GM12872 (cell line): ENCODE measurements around the gene SPOCD1.

Experiments
- TF ChIP-seq, protein P1 (sequence below): IDR thresholded peaks from 3 replicates; pipeline ENCODE4 v1.5.1; 2011; ENCODE audit warnings: low read depth, mild to moderate bottlenecking, low read length, moderate library complexity; ENCODE audit not compliant: insufficient read depth

Gene SPOCD1

DNA sequence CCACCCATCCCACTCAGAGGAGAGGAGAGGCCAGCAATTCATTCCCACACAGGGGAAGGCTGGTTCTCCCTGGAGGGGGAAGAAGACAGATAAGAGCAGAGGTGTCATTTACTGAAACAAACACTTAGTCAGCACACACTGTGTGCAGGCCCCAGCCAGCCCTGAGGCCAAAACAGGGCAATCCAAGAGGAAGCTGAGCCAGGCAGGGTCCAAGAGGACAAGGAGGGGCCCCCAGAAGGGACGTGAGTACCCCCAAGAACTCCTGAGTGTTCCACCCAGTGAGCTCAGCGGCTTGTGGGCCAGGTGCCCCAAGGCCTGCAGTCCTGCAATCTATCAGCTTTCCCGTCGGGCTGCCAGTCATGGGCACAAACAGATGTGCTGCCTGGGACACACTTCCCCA is 67.5 kb downstream of the SPOCD1 start:
- TF ChIP-seq, protein P1, sequence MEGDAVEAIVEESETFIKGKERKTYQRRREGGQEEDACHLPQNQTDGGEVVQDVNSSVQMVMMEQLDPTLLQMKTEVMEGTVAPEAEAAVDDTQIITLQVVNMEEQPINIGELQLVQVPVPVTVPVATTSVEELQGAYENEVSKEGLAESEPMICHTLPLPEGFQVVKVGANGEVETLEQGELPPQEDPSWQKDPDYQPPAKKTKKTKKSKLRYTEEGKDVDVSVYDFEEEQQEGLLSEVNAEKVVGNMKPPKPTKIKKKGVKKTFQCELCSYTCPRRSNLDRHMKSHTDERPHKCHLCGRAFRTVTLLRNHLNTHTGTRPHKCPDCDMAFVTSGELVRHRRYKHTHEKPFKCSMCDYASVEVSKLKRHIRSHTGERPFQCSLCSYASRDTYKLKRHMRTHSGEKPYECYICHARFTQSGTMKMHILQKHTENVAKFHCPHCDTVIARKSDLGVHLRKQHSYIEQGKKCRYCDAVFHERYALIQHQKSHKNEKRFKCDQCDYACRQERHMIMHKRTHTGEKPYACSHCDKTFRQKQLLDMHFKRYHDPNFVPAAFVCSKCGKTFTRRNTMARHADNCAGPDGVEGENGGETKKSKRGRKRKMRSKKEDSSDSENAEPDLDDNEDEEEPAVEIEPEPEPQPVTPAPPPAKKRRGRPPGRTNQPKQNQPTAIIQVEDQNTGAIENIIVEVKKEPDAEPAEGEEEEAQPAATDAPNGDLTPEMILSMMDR, result no peak

DNA sequence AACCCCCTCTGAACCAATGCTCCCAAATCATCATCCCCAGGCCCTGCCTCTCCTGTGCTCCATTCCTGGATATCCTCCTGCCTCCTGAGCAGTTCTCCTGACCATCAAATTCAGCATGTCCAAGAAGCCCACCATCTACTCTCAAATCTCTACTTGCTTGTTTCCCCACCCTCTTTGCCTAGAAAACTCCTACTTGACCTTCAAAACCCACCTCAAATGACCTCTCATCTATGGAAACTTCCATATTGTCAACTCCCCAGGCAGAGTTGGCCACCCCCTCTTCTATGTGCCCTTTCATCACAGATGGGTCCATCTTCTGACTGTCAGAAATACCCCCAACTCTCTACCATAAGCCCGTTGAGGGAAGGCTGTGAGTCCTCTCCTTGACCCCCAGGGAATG is 68.5 kb downstream of the SPOCD1 start:
- TF ChIP-seq, protein P1, result no peak

DNA sequence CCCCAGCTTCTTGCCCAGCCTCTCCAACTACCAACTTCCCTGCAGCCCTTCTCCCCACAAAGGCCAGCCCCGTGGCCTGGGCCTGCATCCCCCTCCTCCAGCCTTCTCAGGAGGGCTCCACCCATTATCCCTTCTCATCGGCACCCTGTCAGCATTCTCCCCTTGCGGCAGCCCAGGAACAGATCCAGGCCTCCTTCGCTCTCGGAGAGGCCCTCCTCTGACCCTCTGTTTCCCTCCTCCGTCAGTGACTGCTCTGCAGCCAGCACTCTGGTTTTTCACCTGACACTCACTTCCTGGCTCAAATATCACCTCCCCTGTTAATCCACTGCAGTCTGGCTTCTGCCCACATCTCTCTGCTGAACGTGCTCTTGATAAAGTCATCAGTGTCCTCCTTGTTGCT is 69.1 kb downstream of the SPOCD1 start:
- TF ChIP-seq, protein P1, result no peak

DNA sequence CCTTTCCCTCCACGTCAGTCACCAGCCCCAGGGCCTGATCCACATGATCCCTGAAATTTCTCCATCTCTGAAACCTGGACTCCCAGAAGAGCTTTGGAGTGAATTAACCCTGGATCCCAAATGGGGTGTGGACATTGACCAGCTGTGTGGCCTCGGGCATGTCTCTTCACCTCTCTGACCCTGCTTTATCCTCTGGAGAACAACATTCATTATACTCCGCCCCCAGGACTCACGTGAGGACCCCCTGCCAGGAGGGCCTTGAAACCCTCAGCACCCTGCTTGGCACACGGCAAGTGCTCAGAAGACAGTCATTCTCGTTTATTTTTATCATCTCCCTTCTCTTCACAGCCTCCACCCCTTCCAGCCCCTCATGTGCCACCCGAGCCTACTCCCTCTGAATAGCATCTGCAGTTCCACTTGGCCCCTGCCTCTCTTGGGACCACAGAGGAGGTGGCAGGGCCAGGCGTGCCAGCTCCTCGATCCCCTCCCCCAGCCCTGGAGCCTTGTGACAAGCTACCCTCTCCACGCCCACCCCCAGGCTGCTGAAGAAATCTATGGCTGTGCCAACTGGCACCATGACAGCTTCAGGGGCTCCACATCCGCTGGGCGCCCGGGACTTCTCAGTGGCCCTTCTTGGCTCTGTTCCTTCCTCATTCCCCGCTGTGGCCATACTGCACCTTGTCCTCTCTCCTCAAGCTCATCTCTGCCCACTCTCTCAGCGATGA is 69.7 kb downstream of the SPOCD1 start:
- TF ChIP-seq, protein P1, result no peak

DNA sequence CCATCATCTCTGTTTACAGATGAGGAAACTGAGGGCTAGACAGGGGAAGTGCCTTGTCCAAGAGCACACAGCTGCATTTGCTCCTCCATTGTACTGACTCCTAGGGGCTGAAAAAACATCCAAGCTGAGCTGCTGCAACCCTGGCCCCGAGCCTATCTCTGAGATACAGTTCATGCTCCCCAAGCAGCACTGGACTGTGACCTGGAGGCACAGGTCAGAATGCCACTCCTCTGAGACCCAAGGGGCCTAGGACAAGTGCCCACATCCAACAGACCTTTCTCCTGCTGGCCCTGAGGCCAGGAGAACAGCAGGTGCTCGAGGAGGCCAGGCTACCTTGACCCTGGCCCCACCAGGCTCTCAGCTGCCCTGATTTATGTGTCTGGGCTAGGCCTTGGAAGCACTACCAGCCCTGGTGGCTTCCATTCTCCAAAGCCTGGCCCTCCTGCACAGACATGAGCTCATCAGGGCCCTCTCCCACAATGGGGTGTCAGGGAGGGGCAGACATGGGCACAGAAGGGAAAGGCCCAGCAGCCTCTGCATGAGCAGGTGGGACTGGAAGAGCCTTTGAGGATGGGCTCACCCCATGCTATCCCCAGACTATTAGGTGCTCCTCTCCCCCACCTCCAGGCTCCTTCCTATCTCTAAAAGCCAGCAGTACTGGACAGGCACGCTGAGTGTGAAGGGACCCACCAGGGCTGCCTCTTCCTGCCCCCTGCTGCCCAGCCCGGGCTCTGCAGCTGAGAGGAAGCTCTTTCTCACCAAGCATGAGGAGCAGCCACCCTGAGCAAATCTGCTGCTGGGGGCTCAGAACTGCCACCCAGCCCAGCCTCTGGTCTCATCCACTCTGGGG is 70.5 kb downstream of the SPOCD1 start:
- TF ChIP-seq, protein P1, result peak; percentile 88

DNA sequence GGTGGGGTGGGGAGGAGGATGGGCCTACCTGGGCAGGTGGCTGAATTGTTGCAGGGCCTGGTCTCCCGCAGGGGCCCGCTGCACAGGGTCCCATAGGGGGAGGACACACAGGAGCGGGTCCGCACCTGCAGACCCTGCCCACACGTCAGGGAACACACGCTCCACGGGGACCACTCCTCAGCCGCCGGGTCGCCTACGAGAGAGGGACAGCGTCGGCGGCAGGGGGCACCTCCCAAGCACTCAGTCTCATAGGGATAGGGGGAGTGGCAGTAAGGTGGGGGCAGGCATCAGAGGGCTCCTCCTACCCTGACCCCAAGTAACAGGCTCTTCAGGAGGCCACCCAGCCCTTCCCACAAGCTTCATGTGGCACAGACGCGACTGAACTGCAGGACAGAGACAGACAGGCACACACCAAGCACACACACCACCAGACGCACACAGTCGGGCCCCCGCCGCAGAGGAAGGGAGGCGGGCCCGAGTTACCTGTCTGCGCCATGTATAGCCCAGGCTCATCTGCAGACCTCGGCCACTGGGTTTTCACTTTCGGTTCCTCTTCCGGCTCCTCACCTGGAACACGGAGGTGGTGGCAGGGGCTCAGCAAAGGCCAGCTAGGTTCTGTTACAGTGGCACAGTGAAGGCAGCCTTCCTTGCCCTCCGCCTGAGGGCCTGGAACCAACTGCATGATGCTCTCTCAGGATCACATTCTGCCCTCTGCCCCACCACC is 71.5 kb downstream of the SPOCD1 start:
- TF ChIP-seq, protein P1, result no peak
